ENCODE data around the gene KCNA3.
"Not testable (repeated sequence)": the region's sequence is repeated elsewhere in the genome, so short reads cannot be mapped to it uniquely, and the experiment has no call there.

Gene KCNA3

DNA sequence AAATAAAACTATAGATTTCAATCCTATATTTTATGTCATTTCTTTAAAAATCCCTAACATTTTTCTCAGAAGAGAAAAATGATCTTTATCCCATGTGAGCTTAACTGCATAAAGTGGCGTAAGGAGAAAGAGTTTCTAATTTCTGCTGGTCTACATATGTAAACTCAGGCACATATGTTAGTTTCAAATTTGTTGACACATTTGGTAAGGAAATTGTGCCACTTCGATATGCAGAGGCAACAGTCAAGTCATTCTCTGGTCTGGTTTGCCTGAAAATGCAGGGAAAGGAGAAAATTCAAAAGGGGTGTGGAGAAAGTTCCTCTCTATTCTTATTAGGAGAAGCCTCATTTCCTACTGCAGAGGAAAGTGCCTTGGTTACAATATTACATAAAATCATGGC is 11.5 kb downstream of the KCNA3 start:
- Histone ChIP-seq H3K36me3 (ENCODE audit: insufficient read depth, low read length) (no peaks in the 10 kb centered on the region), H3K27ac (no peak overlapping the region), H3K9me3 (ENCODE audit: low read depth, low read length) (no peaks in the 10 kb centered on the region), H3K9ac (ENCODE audit: insufficient read length) (no peak overlapping the region), H3K4me3 (no peak overlapping the region)
- TF ChIP-seq POLR2AphosphoS5 (IDR thresholded peaks at IDR 0.05; ENCODE audit: borderline replicate concordance, low read depth, low read length) = no peak
- no peak for TF ChIP-seq EZH2 (IDR thresholded peaks at IDR 0.05)
- no peak for TF ChIP-seq FOXP2 (optimal IDR thresholded peaks at IDR 0.05; ENCODE audit: control extremely low read depth, extremely low read length, insufficient read depth)
- DNase-seq (ENCODE audit: low read depth, low spot score) = no peak

- DNase-seq (ENCODE audit: low read depth, low spot score); H3K9me3 ChIP-seq (ENCODE audit: low read depth, low read length); H3K4me3 ChIP-seq; H3K9ac ChIP-seq (ENCODE audit: insufficient read length); H3K36me3 ChIP-seq (ENCODE audit: insufficient read depth, low read length); H3K27ac ChIP-seq: not testable (repeated sequence)
These were observed 15.2 kb downstream of the KCNA3 start for GRCh38 chr1:110659559-110659958.

DNA sequence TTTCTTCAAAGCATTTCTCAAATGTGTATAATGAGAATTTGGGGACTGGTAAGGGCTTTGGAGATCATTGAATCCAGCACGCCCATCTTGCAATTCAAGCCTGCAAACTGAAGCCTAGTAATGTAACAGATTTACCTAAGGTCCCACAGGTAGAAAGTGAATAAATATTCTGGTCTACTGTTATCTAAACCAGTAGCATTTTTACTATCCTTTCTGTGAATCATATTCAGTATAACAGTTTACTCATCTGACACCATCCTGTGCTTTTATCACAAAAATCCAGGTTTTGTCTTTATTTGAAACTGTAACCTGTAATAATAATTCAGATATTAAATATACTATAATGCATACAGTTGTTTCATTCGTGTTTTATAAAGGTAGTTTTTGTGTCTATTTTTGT is 17.4 kb downstream of the KCNA3 start:
- Histone ChIP-seq H3K9ac (ENCODE audit: insufficient read length) (no peak overlapping the region), H3K4me3 (no peak overlapping the region), H3K9me3 (ENCODE audit: low read depth, low read length) (no peaks in the 10 kb centered on the region), H3K36me3 (ENCODE audit: insufficient read depth, low read length) (no peaks in the 10 kb centered on the region), H3K27ac (no peak overlapping the region)
- no peak for TF ChIP-seq POLR2AphosphoS5 (IDR thresholded peaks at IDR 0.05; ENCODE audit: borderline replicate concordance, low read depth, low read length)
- no peak for DNase-seq (ENCODE audit: low read depth, low spot score)

- H3K9ac ChIP-seq (ENCODE audit: insufficient read length) = no peak overlapping the region
- TF ChIP-seq FOXP2 (optimal IDR thresholded peaks at IDR 0.05; ENCODE audit: control extremely low read depth, extremely low read length, insufficient read depth) (no peak), EZH2 (IDR thresholded peaks at IDR 0.05) (no peak), POLR2AphosphoS5 (IDR thresholded peaks at IDR 0.05; ENCODE audit: borderline replicate concordance, low read depth, low read length) (no peak)
These were observed 24.1 kb downstream of the KCNA3 start for GRCh38 chr1:110650609-110651008.

GRCh38 chr1:110648417-110648816 is 26.3 kb downstream of the KCNA3 start:
- TF ChIP-seq EZH2 (IDR thresholded peaks at IDR 0.05) (no peak), FOXP2 (optimal IDR thresholded peaks at IDR 0.05; ENCODE audit: control extremely low read depth, extremely low read length, insufficient read depth) (no peak)
- no peak for DNase-seq (ENCODE audit: low read depth, low spot score)
- Histone ChIP-seq H3K36me3 (ENCODE audit: insufficient read depth, low read length) (no peaks in the 10 kb centered on the region), H3K9me3 (ENCODE audit: low read depth, low read length) (no peaks in the 10 kb centered on the region), H3K27ac (no peak overlapping the region), H3K9ac (ENCODE audit: insufficient read length) (no peak overlapping the region), H3K4me3 (no peak overlapping the region)

More at GRCh38 chr1:110650609-110651008, 24.1 kb downstream of the KCNA3 start:
- no peak overlapping the region for H3K27ac ChIP-seq
- no peaks in the 10 kb centered on the region for H3K36me3 ChIP-seq (ENCODE audit: insufficient read depth, low read length)
- H3K9me3 ChIP-seq (ENCODE audit: low read depth, low read length) = no peaks in the 10 kb centered on the region
- no peak for DNase-seq (ENCODE audit: low read depth, low spot score)
- H3K4me3 ChIP-seq = no peak overlapping the region

DNA sequence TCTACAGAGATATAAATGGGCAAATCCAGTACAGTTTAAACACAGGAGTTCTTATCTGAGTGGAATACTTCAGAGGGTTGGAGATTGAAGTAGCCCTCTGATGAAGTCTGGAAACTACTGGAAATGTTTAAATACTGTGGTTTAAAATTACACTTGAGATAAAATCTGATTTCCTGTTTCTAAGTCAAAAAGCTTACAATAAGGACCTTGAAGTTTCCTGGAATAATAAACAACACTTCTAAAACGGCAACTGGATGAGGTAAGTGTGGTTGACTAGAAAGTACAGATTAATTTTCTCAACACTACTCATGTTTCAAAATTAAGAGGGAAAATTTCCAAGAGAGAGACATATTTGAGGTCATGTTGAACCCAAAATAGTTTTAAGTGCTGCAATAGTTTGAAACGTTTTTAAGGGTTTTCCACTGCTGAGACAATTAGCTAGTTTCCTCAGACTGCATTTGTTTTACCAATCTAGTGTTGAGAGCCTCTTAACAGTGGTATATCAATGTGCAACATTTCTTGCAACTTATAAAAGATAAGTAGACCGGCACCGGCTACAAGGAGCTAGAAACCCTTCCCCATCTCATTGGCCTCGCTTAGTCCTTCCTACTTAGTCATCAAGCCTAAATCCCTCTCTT is 27.4 kb downstream of the KCNA3 start:
- no peak overlapping the region for H3K9ac ChIP-seq (ENCODE audit: insufficient read length)
- no peak overlapping the region for H3K4me3 ChIP-seq
- no peak overlapping the region for H3K27ac ChIP-seq
- TF ChIP-seq FOXP2 (optimal IDR thresholded peaks at IDR 0.05; ENCODE audit: control extremely low read depth, extremely low read length, insufficient read depth) = no peak
- TF ChIP-seq POLR2AphosphoS5 (IDR thresholded peaks at IDR 0.05; ENCODE audit: borderline replicate concordance, low read depth, low read length) = peak; percentile 55; the same call in 1 of the 2 replicates
- TF ChIP-seq EZH2 (IDR thresholded peaks at IDR 0.05) = no peak
- peak; percentile 51 for DNase-seq (ENCODE audit: low read depth, low spot score)
- no peaks in the 10 kb centered on the region for H3K9me3 ChIP-seq (ENCODE audit: low read depth, low read length)
- no peaks in the 10 kb centered on the region for H3K36me3 ChIP-seq (ENCODE audit: insufficient read depth, low read length)

GRCh38 chr1:110645821-110646735 is 28.7 kb downstream of the KCNA3 start:
- no peak for DNase-seq (ENCODE audit: low read depth, low spot score)
- Histone ChIP-seq H3K9me3 (ENCODE audit: low read depth, low read length) (no peaks in the 10 kb centered on the region), H3K9ac (ENCODE audit: insufficient read length) (no peak overlapping the region), H3K36me3 (ENCODE audit: insufficient read depth, low read length) (no peaks in the 10 kb centered on the region), H3K4me3 (no peak overlapping the region), H3K27ac (no peak overlapping the region)
- no peak for TF ChIP-seq FOXP2 (optimal IDR thresholded peaks at IDR 0.05; ENCODE audit: control extremely low read depth, extremely low read length, insufficient read depth)
- no peak for TF ChIP-seq POLR2AphosphoS5 (IDR thresholded peaks at IDR 0.05; ENCODE audit: borderline replicate concordance, low read depth, low read length)
- TF ChIP-seq EZH2 (IDR thresholded peaks at IDR 0.05) = no peak

DNA sequence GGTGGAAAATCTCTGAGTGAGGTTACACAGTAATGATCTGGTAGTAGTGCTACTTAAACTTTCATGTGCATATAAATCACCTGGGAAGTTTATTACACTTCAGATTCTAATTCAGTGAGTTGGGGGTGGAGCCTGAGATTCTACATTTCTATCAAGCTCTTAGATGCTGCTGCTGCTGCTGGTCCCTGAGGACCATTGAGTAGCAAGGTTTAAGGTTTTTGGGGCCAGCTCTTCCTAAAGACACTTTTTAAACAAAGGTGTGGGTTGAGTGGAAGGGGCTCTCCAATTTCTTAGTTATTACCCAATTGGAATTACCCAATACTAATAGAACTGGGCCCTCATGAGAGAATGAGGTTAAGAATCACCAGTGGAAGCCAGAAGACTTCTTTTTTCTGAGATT is 29.5 kb downstream of the KCNA3 start:
- H3K36me3 ChIP-seq (ENCODE audit: insufficient read depth, low read length) = no peaks in the 10 kb centered on the region
- no peaks in the 10 kb centered on the region for H3K9me3 ChIP-seq (ENCODE audit: low read depth, low read length)
- TF ChIP-seq POLR2AphosphoS5 (IDR thresholded peaks at IDR 0.05; ENCODE audit: borderline replicate concordance, low read depth, low read length) = no peak
- TF ChIP-seq FOXP2 (optimal IDR thresholded peaks at IDR 0.05; ENCODE audit: control extremely low read depth, extremely low read length, insufficient read depth) = no peak
- TF ChIP-seq EZH2 (IDR thresholded peaks at IDR 0.05) = no peak
- no peak for DNase-seq (ENCODE audit: low read depth, low spot score)
- no peak overlapping the region for H3K4me3 ChIP-seq
- H3K27ac ChIP-seq = no peak overlapping the region
- H3K9ac ChIP-seq (ENCODE audit: insufficient read length) = no peak overlapping the region

Measured in SK-N-MC (cell line).